GM18526 (cell line): Measurements from ENCODE around the gene PCDHA1.

Source experiments
- POLR2A ChIP-seq: IDR thresholded peaks from 3 replicates; pipeline ENCODE4 v1.6.1; 2011; ENCODE audit not compliant: insufficient read length; ENCODE audit errors: extremely low read depth

PCDHA1 gene

GRCh38 chr5:140806834-140807775, 21.2 kb downstream of the PCDHA1 start, which contains the start of gene PCDHA4:
Gene PCDHA4 (plus strand): TSS chr5:140807068.
- TF ChIP-seq POLR2A = no peak

- no peak for TF ChIP-seq POLR2A
Measured at GRCh38 chr5:140808889-140809291, 22.9 kb downstream of the PCDHA1 start.

GRCh38 chr5:140821375-140822280, 35.7 kb downstream of the PCDHA1 start, which contains the start of gene PCDHA5:
Gene PCDHA5 (plus strand): TSS chr5:140821613.
- no peak for TF ChIP-seq POLR2A

GRCh38 chr5:140822281-140822629, 36.3 kb downstream of the PCDHA1 start:
- TF ChIP-seq POLR2A = no peak

GRCh38 chr5:140823475-140823874, 37.5 kb downstream of the PCDHA1 start:
- no peak for TF ChIP-seq POLR2A

- no peak for TF ChIP-seq POLR2A
Measured at GRCh38 chr5:140827704-140828361, 41.9 kb downstream of the PCDHA1 start, which contains the start of gene PCDHA6. Gene PCDHA6 (plus strand): TSS chr5:140827960. CDS start chr5:140828092, 132 bp downstream.

- TF ChIP-seq POLR2A = no peak
Measured at GRCh38 chr5:140828362-140828737, 42.4 kb downstream of the PCDHA1 start.

GRCh38 chr5:140833993-140834392, 48.1 kb downstream of the PCDHA1 start, which contains the start of gene PCDHA7:
Gene PCDHA7 (plus strand): TSS chr5:140834269. CDS start chr5:140834384, 115 bp downstream.
- no peak for TF ChIP-seq POLR2A

- no peak for TF ChIP-seq POLR2A
Measured at GRCh38 chr5:140835622-140836510, 49.9 kb downstream of the PCDHA1 start.

- TF ChIP-seq POLR2A = no peak
Measured at GRCh38 chr5:140840978-140841962, 55.3 kb downstream of the PCDHA1 start, which contains the start of gene PCDHA8. Gene PCDHA8 (plus strand): TSS chr5:140841187. CDS start chr5:140841322, 135 bp downstream.

GRCh38 chr5:140842798-140843733, 57.1 kb downstream of the PCDHA1 start:
- TF ChIP-seq POLR2A = no peak
